Endometrium (tissue), 2 donors: ENCODE results near the gene NUDT7.

Experiments used
- FAIRE-seq: peaks from 2 replicates; lab custom pipeline; 2012; peaks lifted over from hg19 to GRCh38; lab: Jason Lieb, UNC
- donor health status: control.
- donor health status: control.

The NUDT7 gene

DNA sequence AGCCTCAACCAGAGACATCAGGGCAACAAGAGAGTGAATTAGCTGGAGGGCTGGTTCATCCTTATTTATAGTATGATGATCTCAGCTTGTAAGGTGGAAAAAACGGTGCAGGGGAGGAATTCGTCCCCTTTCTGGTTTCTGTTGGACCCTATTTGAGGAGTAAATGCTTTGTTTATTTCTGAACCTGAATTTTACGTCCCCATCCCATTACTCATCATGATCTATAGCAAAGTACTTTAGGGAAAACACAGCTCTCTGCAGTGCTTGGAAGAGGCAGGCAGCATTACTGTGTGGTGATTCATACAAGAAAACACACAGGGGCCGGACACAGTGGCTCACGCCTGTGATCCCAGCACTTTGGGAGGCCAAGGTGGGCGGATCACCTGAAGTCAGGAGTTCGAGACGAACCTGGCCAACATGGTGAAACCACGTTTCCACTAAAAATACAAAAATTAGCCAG lies 58.1 kb downstream of the NUDT7 start:
- no peak for FAIRE-seq

DNA sequence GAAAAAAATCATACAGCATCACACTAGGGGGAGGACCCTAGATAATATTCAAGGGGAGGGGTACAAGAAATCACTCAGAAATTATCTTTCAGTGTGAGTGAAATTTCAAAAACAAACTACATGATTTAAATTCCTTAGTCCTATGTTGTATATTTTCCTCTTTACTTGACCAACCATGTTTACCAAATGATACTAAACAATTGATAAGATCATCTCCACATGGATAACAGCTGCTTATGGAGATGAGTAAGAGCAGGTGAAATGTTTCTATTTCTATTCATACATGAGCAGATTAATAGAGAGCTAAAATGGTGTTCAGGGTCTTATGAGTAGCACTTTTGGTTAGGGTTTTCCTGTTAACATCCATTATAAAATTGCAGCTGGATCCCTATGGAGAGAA lies 58.8 kb downstream of the NUDT7 start:
- no peak for FAIRE-seq

DNA sequence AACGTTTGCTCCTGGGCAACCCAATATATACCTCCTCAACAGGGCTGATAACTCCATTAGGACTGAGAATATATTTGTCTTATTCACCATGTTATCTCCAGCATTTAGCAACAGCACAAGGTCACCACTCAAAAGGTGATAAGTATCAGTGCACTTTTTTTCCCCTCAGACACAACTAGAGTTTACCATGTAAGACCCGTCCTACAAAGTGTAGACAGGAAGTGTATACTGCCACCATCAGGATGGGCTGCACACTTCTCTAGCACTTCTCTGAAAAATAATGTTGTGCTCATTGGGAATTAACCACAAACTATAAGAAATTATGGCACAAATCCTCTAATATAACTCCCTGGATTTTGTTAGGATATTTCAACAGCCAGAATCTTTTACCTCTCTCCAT lies 60.4 kb downstream of the NUDT7 start:
- no peak for FAIRE-seq

DNA sequence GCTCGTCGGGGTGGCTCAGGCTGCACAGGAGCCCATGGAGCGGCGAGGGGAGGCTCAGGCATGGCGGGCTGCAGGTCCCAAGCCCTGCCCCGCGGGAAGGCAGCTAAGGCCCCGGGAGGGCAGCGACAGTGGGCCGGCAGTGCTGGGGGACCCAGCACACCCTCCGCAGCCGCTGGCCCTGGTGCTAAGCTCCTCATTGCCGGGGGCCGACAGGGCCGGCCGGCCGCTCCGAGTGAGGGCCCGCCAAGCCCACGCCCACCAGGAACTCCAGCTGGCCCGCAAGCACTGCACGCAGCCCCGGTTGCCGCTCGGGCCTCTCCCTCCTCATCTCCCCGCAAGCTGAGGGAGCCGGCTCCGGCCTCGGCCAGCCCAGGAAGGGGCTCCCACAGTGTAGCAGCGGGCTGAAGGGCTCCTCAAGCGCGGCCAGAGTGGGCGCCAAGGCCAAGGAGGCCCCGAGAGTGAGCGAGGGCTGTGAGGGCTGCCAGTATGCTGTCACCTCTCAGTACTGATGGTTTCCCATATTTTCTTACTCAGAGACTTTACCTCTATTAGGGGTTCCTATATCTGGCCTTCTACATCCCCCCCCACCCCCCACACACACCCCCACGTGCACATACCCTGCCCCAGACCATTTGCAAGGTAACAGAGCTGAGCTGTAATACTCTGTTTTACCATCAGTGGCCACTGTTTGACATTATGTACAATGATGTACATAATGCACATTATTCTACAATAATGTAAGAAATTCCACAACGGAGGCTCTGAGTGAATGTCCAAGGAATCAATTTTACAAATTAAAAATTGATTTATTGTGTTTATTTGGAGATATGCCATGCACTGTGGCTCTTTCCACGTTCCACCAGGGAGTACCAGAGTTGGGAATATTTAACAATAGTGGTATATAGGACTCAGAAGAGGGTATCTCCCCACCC lies 62.4 kb downstream of the NUDT7 start:
- FAIRE-seq, result no peak

DNA sequence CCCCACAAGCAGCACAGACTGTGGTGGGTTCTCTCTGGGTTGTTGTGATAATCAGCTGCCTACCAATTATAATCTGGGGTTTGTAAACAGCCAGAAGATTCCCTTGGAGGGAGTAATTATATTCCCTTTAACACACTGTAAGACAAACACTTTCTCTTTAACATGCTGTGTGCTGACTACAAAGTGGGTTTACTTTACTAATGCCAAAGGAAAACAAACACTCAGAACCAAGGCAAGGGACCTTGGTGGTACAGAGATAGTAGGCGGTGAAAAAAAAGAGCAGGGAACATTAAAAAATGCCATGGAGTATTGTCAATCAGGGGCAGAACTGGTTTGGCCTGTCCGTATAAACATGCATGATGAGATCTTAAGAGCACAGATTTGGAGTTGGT lies 63.1 kb downstream of the NUDT7 start:
- FAIRE-seq, result no peak

DNA sequence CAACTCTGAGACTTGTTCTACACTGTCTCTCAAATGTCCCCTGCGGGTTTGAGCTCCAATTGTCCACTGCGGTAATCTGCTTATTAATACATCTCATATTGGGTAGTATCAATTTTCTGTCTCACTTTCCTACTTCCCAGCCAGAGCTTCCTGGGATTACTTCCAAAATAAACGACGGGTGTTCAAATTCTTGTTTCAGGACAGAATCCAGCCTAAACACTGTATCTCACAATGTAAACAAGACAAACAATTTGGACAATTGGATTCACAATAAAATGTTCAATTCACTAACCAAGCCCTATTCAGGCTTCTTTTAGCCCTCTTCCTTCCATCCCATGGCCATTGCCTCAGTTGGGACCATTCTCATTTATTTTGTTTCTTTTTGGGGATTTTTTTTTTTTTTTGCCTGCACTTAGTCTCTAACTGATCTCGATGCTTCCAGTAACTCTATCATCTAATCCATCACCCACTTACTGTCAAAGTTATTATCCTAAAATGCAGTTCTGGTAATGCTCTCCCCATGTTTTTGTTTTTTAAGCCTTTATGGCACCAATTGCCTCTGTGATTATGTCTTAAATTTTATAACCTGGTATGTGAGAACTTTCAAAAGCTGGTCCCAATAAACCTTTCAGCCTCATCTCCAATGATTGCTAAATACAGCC lies 64.0 kb downstream of the NUDT7 start:
- no peak for FAIRE-seq

DNA sequence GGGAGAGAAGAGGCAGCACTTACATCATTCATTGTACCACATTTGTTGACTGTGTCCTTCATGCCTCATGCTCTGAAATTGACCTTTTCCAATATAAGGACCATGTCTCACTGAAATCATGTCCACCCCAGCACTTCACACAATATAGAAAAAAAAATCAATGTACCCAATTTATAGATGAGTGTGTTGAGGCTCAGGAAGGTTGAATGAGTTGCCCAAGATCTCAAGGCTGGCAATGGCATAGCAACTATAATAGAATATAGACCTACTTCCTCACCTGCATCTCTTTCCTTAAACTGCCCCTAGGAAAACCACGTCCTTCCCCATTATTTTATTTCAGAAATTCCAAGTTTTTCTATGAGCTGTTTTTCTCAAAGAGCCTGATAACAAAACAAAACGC lies 65.1 kb downstream of the NUDT7 start:
- FAIRE-seq, result no peak

DNA sequence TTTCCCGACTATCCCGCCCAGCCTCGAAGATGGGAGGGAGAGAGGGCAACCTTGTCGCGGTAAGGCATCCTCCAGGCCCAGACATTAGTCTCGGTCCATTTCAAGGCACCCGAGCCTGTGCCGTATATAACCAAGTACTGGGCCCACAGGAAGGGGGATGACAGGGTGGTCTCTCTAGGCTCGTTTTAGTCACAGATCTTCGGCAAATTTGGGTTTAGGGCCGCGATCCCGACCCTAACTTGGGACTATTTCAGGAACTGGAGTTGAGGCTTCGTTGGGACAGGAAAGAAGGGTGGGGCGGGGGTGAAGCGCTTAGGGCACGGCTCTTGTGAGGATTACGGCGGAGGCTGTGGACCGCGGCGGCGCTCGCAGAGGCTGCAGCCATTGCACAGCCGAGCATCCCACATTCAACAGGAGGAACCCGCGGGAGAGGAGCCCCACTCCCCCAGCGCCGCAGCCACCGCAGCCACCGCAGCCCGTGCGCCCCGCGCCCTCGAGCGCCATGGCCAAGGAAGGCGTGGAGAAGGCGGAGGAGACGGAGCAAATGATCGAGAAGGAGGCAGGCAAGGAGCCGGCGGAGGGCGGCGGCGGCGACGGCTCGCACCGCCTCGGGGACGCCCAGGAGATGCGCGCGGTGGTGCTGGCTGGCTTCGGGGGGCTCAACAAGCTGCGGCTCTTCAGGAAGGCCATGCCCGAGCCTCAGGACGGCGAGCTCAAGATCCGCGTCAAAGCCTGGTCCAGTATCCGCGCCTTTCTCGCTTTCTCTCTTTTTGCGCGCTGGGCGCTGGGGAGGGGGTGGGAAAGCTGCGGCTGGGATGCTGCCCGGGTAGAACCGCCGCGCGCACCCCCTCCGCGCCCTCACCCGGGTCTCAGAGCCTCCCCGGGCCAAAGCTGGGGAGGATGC lies 66.1 kb downstream of the NUDT7 start, which contains the start of gene VAT1L:
TSS of gene VAT1L (plus strand) at position 384 of the 904 bp plus-strand sequence. CDS start at position 503, 119 bp downstream.
- no peak for FAIRE-seq

DNA sequence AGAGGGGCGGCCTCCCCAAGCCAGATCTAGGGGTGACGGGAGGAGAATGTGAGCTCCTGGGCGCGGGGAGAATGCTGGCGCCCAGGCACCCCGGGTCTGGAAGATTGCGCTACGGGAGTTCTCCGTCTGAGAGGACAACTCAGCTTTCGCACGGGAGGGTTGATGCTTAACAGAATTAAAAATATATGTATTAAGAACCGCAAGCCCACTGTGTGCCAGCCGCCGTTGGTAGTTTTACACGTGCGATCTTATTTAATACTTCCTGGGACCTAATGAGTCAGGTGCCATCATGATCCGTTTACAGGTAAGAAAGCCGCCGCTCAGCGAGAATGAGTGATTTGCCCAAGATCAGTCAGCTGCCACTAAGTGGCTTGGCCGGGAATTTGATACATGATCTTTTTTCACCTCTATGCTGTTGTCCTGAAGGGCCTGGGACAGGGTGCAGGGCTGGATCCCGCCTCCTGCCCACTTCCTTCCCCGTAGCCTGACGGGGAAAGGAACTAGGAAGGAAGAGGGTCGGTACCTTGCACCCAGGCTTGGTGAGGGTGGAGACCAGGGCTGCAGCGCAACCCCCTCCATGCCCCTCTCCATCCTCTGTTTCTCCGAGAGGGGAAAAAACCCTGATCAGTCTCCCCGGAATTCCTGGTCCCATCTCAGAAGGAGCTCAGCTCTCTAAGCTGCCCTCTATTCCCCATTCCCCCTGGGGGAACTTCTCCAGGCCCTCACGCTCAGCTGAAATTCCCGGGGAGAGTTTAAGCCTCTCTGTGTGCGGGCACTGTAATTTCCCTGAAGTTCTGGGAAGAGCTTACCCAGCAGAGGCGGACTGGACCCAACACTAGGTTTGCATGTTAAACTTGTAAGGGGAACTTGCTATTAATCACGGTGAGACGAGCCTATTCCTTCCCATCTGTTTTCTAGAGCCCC lies 67.0 kb downstream of the NUDT7 start:
- no peak for FAIRE-seq

DNA sequence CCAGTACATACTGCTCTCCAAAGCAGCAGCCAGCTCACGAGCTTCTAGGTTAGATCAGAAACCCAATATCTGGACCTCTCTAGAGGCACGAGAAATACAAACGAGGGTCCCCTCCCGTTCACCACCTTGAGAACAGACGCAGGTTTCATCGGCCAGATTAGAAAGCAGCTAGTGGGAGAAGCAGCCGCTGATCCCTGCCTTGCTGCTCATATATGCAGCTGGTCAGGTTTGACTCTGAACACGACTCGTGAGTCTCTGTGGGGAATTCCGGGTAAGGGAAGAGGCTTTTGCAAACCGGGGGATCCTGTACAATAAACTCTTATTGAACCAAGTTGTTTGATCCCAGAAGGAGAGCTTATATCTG lies 67.7 kb downstream of the NUDT7 start:
- no peak for FAIRE-seq

DNA sequence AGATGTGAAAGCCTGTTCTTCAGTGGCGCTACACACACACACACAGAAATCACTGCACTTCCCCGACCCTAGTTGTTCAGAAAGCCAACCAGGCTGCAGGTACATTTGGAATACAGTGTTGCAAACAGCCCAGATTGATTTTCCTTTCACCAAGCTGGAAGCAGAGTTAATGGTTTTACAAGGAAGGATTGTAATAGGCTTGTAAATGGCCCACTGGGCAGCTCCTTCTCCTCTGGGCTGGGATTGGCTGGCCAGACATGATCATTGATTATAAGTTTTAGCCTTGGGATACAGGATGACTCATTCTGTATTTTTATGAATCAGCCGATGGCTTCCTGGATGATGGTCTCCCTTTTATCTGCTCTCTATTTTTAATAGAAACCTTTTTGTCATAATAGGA lies 68.6 kb downstream of the NUDT7 start:
- FAIRE-seq, result no peak
